Bronchial epithelial cell (primary cell): Measurements from ENCODE around the gene IQCH. TPM values are rescaled to one million over a fixed set of nuclear protein-coding genes. Genes with fewer than 3 reads are reported as not detected.

ENCODE experiments used
- DNase-seq: peaks from one replicate; pipeline ENCODE4 v3.0.0-alpha.2; 2010; ENCODE audit warnings: low read depth
- FAIRE-seq: peaks from 2 replicates; lab custom pipeline; 2011; peaks lifted over from hg19 to GRCh38; lab: Jason Lieb, UNC
- H3K27me3 ChIP-seq: 2 replicates; pipeline ENCODE4 v1.5.1; 2011; ENCODE audit warnings: low read length; ENCODE audit not compliant: control insufficient read depth, insufficient read depth
- H3K36me3 ChIP-seq: 2 replicates; pipeline ENCODE4 v1.5.1; 2011; ENCODE audit warnings: low read length; ENCODE audit not compliant: control insufficient read depth, insufficient read depth
- H3K4me3 ChIP-seq: 2 replicates; pipeline ENCODE4 v1.5.1; 2011; ENCODE audit warnings: mild to moderate bottlenecking, low read depth, low read length, control low read depth
- total RNA-seq: library from RNA; depleted of rRNA; stranded (reverse); fragments of >200 nt; gene quantifications from 2 replicates; pipeline ENCODE4 v1.2.1, GENCODE V29; 2014
- TF ChIP-seq, protein P1 (sequence below): IDR thresholded peaks from 2 replicates; pipeline ENCODE4 v1.5.1; 2011; ENCODE audit warnings: mild to moderate bottlenecking, moderate library complexity, low read length, control low read depth, inconsistent platforms; ENCODE audit not compliant: insufficient read depth, severe bottlenecking

Gene IQCH
- total RNA-seq, 1 donor from 2014 or later, result 1.1 TPM

DNA sequence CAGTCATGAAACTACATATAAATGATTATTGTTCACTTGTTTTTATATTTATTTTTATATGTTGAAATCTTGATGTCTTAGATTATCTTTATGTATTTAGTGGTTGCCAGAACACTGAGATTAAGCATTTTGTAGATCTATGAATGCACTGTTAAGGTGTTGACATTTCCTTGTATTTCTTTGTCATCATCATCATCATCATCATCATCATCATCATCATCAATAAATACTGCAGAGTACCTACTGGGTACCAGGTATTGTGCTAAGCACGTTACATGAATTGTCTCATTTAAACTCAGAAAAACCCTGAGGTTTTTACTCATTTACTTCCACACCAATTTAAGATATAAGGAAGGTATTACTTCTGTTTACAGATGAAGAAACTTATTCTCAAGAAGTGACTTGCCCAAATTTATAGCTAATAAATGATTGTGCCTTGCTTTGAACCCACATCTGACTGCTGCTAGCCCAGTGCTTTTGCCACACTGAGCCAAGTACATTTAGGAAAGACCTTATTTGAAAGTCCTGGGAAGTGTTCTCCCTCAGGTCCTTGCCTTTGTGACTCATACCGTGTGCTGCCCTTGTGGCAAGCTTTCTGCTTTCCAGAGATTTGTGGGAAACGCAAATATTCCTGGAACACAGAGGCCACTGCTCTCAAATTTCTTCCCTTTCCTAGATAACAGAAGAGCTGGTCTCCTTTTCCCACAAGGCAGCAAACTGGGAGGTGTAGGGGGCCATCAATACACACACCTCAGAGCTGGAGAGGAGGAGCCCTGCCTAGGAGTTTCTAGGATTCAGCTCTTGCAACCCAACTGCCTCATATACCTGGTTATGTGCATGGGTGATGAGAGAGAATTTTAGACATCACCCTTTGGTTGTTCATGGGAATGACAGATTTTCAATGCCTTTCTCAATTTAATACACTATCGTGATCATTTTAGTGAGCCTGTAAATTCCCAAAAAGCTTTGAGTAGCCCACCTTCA is 150.9 kb downstream of the IQCH start:
- Histone ChIP-seq H3K4me3 (no peak overlapping the region), H3K27me3 (no peaks in the 10 kb centered on the region), H3K36me3 (no peaks in the 10 kb centered on the region)
- FAIRE-seq, result peak; percentile 23
- DNase-seq, result peak; percentile 50
- TF ChIP-seq, protein P1, sequence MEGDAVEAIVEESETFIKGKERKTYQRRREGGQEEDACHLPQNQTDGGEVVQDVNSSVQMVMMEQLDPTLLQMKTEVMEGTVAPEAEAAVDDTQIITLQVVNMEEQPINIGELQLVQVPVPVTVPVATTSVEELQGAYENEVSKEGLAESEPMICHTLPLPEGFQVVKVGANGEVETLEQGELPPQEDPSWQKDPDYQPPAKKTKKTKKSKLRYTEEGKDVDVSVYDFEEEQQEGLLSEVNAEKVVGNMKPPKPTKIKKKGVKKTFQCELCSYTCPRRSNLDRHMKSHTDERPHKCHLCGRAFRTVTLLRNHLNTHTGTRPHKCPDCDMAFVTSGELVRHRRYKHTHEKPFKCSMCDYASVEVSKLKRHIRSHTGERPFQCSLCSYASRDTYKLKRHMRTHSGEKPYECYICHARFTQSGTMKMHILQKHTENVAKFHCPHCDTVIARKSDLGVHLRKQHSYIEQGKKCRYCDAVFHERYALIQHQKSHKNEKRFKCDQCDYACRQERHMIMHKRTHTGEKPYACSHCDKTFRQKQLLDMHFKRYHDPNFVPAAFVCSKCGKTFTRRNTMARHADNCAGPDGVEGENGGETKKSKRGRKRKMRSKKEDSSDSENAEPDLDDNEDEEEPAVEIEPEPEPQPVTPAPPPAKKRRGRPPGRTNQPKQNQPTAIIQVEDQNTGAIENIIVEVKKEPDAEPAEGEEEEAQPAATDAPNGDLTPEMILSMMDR, result no peak

DNA sequence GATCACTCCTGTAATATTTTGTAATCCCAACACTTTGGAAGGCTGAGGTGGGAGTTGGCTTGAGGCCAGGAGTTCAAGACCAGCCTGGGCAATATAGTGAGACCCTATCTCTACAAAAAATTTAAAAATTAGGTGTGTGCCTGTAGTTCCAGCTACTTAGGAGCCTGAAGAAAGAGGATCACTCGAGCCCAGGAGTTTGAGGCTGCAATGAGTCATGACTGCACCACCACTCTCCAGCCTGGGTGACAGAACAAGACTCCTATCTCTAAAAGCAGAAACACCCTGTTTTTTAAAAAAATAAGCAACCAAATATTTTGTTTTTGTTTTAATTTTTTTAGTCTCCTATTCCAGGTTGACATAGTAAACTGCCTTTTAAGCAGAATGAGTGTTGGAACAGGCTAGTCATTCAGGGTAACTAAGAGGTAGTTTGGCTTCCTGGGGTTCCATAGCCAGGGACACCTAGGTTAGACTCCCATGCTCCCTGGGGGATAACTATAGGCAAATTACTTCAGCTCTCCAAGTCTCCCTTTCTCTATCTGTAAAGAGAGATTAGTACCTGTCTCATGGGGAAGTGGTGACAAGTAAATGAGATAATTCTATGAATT is 151.8 kb downstream of the IQCH start:
- Histone ChIP-seq H3K36me3 (no peaks in the 10 kb centered on the region), H3K27me3 (no peaks in the 10 kb centered on the region), H3K4me3 (no peak overlapping the region)
- DNase-seq, result peak; percentile 23
- FAIRE-seq, result no peak
- TF ChIP-seq, protein P1, result no peak

DNA sequence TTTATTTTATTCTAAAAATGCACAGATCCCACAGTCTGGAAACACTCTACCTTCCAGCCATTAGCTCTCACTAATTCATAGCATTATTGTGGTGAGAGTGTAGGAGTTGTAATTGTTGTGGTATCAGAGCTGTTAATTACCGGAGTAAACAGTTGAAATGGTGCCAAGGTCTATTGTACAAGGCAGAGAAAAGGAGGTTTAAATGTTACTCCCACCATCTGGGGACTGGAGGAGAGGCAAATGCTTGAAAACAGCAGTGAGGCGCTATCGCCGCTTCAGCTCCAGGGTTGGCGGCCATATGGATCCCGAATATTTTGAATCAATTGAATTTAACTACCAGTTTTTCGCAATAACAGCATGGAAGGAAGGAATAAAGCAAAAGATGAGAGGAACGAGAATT is 153.2 kb downstream of the IQCH start:
- Histone ChIP-seq H3K36me3 (no peaks in the 10 kb centered on the region), H3K4me3 (no peak overlapping the region), H3K27me3 (no peaks in the 10 kb centered on the region)
- FAIRE-seq (no peak), DNase-seq (no peak)
- TF ChIP-seq, protein P1, result no peak

DNA sequence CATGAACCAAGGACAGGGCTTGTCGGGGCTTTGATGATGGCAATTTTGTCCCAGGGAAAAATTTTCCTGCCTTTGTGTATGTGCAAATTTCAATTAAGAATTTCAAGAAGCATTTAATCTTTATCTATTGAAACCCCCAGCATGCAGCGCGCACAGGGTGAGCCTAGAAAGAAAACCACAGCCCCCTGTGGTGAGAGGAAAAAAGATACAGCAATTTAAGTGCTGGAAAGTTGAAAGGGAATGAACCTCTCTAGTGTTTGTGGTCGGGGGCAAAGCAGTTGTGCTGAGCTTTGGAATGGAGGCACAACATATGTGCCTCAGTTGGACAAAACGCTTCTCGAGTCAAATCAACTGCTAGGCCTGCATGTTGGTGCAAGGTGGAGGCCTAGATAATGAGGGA is 154.6 kb downstream of the IQCH start:
- FAIRE-seq (no peak), DNase-seq (no peak)
- H3K4me3 ChIP-seq, result no peak overlapping the region
- TF ChIP-seq, protein P1, result no peak
- no peaks in the 10 kb centered on the region for H3K36me3 ChIP-seq
- H3K27me3 ChIP-seq, result no peaks in the 10 kb centered on the region

DNA sequence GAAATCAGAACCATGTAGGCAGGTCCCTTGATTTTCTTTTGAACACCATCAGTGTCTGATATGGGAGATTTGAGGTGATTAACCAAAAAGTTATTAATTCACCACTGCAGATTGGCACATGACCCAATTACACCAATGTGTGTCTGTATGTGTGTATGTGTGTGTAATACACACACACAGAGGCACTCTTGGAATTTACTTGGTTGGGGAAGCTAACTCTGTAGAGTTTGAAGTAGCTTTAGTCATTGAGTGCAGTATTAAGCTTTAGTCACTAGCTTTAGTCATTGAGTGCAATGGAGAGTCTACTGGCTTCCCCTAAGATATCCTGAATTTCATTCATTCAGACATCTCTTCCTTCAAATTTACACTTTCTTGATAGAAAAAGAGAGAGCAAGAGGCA is 156.9 kb downstream of the IQCH start:
- no peaks in the 10 kb centered on the region for H3K27me3 ChIP-seq
- no peak overlapping the region for H3K4me3 ChIP-seq
- no peaks in the 10 kb centered on the region for H3K36me3 ChIP-seq
- no peak for FAIRE-seq
- TF ChIP-seq, protein P1, result no peak
- peak; percentile 6 for DNase-seq
